SK-N-SH (cell line): ENCODE measurements around the gene UBE2E3.

ENCODE experiments used
- CTCF ChIP-seq: fragments of 200-600 bp; sonication (generic); IDR thresholded peaks from 2 replicates; pipeline ENCODE4 v1.6.1; 2017; ENCODE audit warnings: antibody characterized with exemption, mild to moderate bottlenecking, moderate library complexity
- EZH2phosphoT487 ChIP-seq: fragments of 200-600 bp; sonication (generic); IDR thresholded peaks from 2 replicates; pipeline ENCODE4 v1.6.1; 2017; ENCODE audit warnings: low read depth, mixed run types, mild to moderate bottlenecking, antibody characterized with exemption, moderate library complexity, borderline replicate concordance
- FOXJ3 ChIP-seq: sonication (generic); formaldehyde crosslinking; IDR thresholded peaks from 2 replicates; pipeline ENCODE4 v1.5.1; 2020; ENCODE audit warnings: mild to moderate bottlenecking, missing genetic modification reagents
- FOXM1 ChIP-seq: IDR thresholded peaks from 2 replicates; pipeline ENCODE4 v1.4.0; 2012; ENCODE audit warnings: low read depth, mild to moderate bottlenecking
- IRF3 ChIP-seq: fragments of 150-350 bp; IDR thresholded peaks from 2 replicates; pipeline ENCODE4 v1.6.1; 2016; ENCODE audit warnings: mild to moderate bottlenecking, low read depth, low read length
- NFIC ChIP-seq: IDR thresholded peaks from 2 replicates; pipeline ENCODE4 v1.4.0; 2012; ENCODE audit warnings: borderline replicate concordance
- POLR2AphosphoS5 ChIP-seq: IDR thresholded peaks from 2 replicates; pipeline ENCODE4 v1.6.1; 2012; ENCODE audit warnings: low read depth, low read length
- RAD21 ChIP-seq: IDR thresholded peaks from 2 replicates; pipeline ENCODE4 v1.6.1; 2012; ENCODE audit warnings: mild to moderate bottlenecking, low read length
- RFX5 ChIP-seq: IDR thresholded peaks from 2 replicates; pipeline ENCODE4 v1.6.1; 2012; ENCODE audit warnings: mild to moderate bottlenecking, improper control_type of control experiment, low read length
- SIN3A ChIP-seq: IDR thresholded peaks from 2 replicates; pipeline ENCODE4 v1.6.1; 2012; ENCODE audit warnings: low read depth, mild to moderate bottlenecking, low read length, moderate library complexity, borderline replicate concordance
- SMC3 ChIP-seq: IDR thresholded peaks from 2 replicates; pipeline ENCODE4 v1.6.1; 2012; ENCODE audit warnings: low read depth, low read length, improper control_type of control experiment
- TEAD4 ChIP-seq: IDR thresholded peaks from 2 replicates; pipeline ENCODE4 v1.4.0; 2012; ENCODE audit warnings: mild to moderate bottlenecking, borderline replicate concordance; ENCODE audit not compliant: insufficient read depth
- TF ChIP-seq, protein P1 (sequence below): IDR thresholded peaks from 2 replicates; pipeline ENCODE4 v1.4.0; 2012; ENCODE audit warnings: low read depth, borderline replicate concordance
- TF ChIP-seq, protein P2 (sequence below): IDR thresholded peaks from 2 replicates; pipeline ENCODE4 v1.6.1; 2012; ENCODE audit warnings: mild to moderate bottlenecking, low read depth, low read length, moderate library complexity

GRCh38 chr2:181072486-181073235 is 92.3 kb downstream of the UBE2E3 start:
- TF ChIP-seq CTCF (no peak), IRF3 (no peak), EZH2phosphoT487 (no peak), TEAD4 (no peak), NFIC (no peak), RAD21 (no peak), POLR2AphosphoS5 (no peak), SIN3A (no peak), FOXJ3 (no peak), RFX5 (no peak), SMC3 (no peak), FOXM1 (no peak)
- TF ChIP-seq, protein P1, sequence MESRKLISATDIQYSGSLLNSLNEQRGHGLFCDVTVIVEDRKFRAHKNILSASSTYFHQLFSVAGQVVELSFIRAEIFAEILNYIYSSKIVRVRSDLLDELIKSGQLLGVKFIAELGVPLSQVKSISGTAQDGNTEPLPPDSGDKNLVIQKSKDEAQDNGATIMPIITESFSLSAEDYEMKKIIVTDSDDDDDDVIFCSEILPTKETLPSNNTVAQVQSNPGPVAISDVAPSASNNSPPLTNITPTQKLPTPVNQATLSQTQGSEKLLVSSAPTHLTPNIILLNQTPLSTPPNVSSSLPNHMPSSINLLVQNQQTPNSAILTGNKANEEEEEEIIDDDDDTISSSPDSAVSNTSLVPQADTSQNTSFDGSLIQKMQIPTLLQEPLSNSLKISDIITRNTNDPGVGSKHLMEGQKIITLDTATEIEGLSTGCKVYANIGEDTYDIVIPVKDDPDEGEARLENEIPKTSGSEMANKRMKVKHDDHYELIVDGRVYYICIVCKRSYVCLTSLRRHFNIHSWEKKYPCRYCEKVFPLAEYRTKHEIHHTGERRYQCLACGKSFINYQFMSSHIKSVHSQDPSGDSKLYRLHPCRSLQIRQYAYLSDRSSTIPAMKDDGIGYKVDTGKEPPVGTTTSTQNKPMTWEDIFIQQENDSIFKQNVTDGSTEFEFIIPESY, result no peak
- TF ChIP-seq, protein P2, sequence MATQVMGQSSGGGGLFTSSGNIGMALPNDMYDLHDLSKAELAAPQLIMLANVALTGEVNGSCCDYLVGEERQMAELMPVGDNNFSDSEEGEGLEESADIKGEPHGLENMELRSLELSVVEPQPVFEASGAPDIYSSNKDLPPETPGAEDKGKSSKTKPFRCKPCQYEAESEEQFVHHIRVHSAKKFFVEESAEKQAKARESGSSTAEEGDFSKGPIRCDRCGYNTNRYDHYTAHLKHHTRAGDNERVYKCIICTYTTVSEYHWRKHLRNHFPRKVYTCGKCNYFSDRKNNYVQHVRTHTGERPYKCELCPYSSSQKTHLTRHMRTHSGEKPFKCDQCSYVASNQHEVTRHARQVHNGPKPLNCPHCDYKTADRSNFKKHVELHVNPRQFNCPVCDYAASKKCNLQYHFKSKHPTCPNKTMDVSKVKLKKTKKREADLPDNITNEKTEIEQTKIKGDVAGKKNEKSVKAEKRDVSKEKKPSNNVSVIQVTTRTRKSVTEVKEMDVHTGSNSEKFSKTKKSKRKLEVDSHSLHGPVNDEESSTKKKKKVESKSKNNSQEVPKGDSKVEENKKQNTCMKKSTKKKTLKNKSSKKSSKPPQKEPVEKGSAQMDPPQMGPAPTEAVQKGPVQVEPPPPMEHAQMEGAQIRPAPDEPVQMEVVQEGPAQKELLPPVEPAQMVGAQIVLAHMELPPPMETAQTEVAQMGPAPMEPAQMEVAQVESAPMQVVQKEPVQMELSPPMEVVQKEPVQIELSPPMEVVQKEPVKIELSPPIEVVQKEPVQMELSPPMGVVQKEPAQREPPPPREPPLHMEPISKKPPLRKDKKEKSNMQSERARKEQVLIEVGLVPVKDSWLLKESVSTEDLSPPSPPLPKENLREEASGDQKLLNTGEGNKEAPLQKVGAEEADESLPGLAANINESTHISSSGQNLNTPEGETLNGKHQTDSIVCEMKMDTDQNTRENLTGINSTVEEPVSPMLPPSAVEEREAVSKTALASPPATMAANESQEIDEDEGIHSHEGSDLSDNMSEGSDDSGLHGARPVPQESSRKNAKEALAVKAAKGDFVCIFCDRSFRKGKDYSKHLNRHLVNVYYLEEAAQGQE, result no peak
